Hematopoietic multipotent progenitor cell treated with erythropoietin and hydrocortisone succinate and interleukin-3 and kit ligand, for 17 days (in vitro differentiated cells): ENCODE measurements around the gene KPNA6.

Experiments used
- DNase-seq: peaks from one replicate; pipeline ENCODE4 v3.0.0-alpha.2; 2015; ENCODE audit warnings: low spot score

KPNA6 gene

DNA sequence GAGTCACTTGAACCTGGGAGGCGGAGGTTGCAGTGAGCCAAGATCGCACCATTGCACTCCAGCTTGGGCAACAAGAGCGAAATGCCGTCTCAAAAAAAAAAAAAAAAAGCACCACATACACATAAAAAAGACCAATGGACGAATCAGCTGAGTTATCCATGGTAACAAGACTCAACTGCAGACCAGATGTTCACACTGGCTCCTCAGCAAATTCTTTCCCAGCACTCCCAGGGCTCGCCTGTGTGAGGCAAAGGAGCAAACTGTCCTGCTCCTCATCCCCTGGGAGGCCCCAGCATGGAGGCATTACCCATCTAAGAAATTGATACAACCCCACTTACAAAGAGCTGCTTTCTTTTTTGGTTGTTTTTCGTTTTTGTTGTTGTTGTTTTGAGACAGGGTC, 111.2 kb downstream of the KPNA6 start:
- DNase-seq = no peak

DNA sequence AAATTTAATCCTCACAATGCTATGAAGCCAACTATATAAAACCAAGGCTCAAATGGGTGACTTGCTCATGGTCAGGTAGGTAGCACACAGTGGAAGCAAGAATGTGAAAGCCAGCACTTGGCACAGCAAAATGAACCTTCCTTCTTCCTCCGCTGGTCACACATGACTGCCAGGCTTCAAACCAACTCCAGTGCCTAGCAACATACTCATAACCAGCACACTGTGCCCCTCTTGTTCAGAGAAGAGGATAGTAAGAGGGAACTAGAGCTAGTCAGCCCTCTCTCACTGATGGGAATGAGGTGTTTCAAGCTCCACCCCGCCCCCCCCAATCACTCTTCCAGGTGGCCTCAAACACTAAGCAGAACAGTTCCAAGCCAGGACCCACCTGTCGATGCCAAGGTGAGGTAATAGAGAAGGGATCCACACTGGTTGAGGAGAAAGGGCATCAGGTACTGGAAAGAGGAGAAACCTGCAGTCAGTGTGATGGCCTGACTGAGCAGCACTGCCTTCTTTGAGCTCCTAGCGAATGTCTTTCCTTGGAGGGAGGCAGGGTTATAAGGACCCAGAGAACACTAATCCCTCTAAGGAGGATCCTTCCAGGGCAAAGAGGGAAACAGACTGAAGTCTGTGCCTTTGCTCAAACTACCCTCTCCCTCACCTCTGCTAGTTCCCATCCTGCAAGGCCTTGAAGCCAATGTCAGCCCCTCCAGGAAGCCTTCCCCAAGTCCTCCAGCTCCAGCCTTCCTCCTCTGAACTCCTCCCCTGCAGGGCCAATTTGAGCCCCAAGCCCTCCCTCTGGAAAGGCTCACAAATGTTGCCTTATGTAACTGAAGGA, 113.1 kb downstream of the KPNA6 start:
- DNase-seq = no peak

DNA sequence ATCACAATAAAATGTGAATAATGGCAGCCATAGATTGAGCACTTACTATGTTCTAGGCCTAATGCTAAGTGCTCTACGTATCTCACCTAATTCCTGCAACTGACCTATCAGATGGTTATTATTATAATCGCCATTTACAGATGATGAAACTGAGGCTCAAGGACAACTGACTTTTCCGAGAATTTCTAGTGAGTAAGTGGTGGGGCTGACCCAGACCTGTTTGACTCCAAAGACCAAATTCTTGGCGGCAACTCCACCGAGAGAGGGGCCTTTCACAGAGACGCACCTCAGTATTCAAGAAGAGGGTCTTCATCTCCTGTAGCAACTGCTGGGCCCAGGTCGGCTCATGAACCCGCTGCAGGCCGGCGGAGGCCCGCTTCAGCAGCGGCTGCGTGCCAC, 113.7 kb downstream of the KPNA6 start:
- no peak for DNase-seq

DNA sequence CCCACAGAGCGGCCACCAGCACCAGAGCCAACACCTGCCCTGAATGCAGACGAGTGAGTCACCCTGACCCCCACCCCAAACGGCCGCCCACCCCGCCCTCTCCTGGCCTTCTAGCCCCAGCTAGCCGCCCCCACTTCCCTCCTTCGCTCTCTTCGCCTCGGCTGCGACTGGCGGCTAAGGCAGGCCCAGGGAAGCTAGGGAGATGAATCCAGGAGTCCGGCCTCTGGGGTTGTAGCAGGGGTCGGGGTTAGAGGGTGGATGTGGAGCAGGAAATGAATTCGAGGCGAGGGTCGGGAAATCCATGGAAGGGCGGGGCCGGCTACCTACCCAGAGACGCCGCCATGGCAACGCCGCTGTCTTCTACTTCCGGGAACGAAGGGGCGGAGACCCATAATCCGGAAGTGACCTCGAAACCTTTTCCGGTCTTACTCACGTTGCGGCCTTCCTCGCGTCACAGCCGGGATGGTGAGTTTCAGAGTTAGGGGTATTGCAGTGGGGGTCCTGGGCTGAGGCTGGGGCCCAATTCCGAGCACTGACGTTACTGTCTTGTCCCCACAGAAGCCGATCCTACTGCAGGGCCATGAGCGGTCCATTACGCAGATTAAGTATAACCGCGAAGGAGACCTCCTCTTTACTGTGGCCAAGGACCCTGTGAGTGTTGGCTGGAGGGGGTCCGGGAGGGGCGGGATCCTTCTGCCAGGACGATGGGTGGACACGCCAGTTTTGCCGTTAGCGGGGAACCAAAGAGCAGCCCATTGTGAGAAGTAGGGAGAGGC, 114.3 kb downstream of the KPNA6 start, which contains the start of the genes EIF3I and TMEM234:
Gene EIF3I (plus strand): TSS at position 428 of the 776 bp plus-strand sequence. CDS start 35 bp downstream, at position 463.
Gene TMEM234 (minus strand): TSS at position 374 of the 776 bp plus-strand sequence. CDS start 31 bp downstream, at position 343.
- peak; percentile 94 for DNase-seq

DNA sequence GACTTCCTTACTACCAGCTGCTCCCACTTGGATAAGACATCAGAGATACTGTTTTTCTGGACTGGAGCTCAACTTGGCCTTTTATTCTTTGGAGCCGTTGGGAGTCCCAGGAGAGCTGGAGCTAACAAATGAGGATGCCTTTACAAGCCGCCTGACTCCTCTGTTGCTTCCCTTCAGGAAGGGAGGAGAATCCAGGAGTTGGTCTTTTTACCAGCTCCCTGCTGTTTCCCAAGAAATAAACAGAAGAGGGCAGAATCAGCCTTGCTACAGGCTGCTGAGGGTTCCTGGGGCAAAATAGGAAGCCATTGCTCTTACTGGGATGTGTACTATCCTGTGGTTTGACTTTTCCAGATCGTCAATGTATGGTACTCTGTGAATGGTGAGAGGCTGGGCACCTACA, 115.8 kb downstream of the KPNA6 start:
- no peak for DNase-seq

DNA sequence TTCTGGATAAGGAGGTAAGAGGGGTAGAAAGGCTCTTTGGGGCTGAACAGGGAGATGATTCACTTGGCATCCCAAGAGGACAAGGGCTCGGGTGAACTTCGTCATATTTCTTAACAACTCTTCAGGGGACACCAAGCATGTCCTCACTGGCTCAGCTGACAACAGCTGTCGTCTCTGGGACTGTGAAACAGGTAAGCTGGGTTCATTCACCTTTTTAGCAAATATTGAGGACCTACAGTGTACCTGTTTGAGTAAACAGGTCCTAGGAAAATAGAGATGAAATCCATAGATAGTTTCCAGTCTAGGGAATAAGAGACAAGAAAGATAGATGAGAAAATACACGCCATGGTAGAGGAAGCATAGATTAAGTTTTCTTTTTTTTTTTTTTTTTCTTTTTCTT, 116.4 kb downstream of the KPNA6 start:
- DNase-seq = no peak
